IPS-18a (cell line): ENCODE data around the gene FHDC1.

Experiments used
- H3K27ac ChIP-seq: one replicate; pipeline ENCODE4 v1.5.1; 2013; ENCODE audit warnings: low read length
- H3K27me3 ChIP-seq: one replicate; pipeline ENCODE4 v1.6.1; 2013; ENCODE audit warnings: mild to moderate bottlenecking, low read length; ENCODE audit not compliant: control insufficient read depth, insufficient read depth
- H3K36me3 ChIP-seq: one replicate; pipeline ENCODE4 v1.6.1; 2013; ENCODE audit warnings: low read depth, low read length; ENCODE audit not compliant: control insufficient read depth
- H3K4me1 ChIP-seq: one replicate; pipeline ENCODE4 v1.6.1; 2013; ENCODE audit warnings: low read depth, low read length; ENCODE audit not compliant: control insufficient read depth
- H3K4me3 ChIP-seq: one replicate; pipeline ENCODE4 v1.5.1; 2013; ENCODE audit warnings: low read length
- H3K9ac ChIP-seq: one replicate; pipeline ENCODE4 v1.6.1; 2013; ENCODE audit warnings: mild to moderate bottlenecking, low read length, moderate library complexity
- H3K9me3 ChIP-seq: one replicate; pipeline ENCODE4 v1.6.1; 2013; ENCODE audit warnings: low read depth, low read length; ENCODE audit not compliant: control insufficient read depth

FHDC1 gene

GRCh38 chr4:153028535-153028934 is 92.4 kb downstream of the FHDC1 start:
- H3K27ac ChIP-seq: no peak overlapping the region
- no peak overlapping the region for H3K9ac ChIP-seq
- H3K4me1 ChIP-seq: no peaks in the 10 kb centered on the region
- H3K27me3 ChIP-seq: no peaks in the 10 kb centered on the region
- peaks cover 4% of the 10 kb centered on the region for H3K9me3 ChIP-seq
- no peaks in the 10 kb centered on the region for H3K36me3 ChIP-seq
- no peak overlapping the region for H3K4me3 ChIP-seq
